GM19372 (cell line): ENCODE data around the gene PYHIN1.
A peak's percentile ranks its signal among the peaks of the same experiment; 100 is the strongest.

Experiments used
- ATAC-seq: cut with Tn5 transposase; IDR thresholded peaks from one replicate; pipeline ENCODE4 v1.9.1; 2021; ENCODE audit warnings: mild to moderate bottlenecking, low read depth, moderate library complexity; ENCODE audit not compliant: unreplicated experiment

PYHIN1 gene

GRCh38 chr1:159011751-159012150 is 80.4 kb downstream of the PYHIN1 start:
- no peak for ATAC-seq

- no peak for ATAC-seq
Measured at GRCh38 chr1:159012495-159012894, 81.1 kb downstream of the PYHIN1 start.

- no peak for ATAC-seq
Measured at GRCh38 chr1:159014003-159014571, 82.7 kb downstream of the PYHIN1 start.

GRCh38 chr1:159014851-159015250 is 83.5 kb downstream of the PYHIN1 start:
- ATAC-seq: no peak

GRCh38 chr1:159015440-159015909 is 84.1 kb downstream of the PYHIN1 start:
- ATAC-seq: peak; percentile 95

- ATAC-seq: no peak
Measured at GRCh38 chr1:159023723-159024122, 92.4 kb downstream of the PYHIN1 start.

GRCh38 chr1:159025043-159025442 is 93.7 kb downstream of the PYHIN1 start:
- ATAC-seq: no peak
